Cardiac fibroblast (primary cell): Measurements from ENCODE around the gene ARMC7.
A peak's percentile ranks its signal among the peaks of the same experiment; 100 is the strongest.
"Not testable (repeated sequence)": the region's sequence is repeated elsewhere in the genome, so short reads cannot be mapped to it uniquely, and the experiment has no call there.

Experiments
- DNase-seq, 2 donors: peaks; one replicate each; pipeline versions ENCODE4 v3.0.0 to v3.0.0-alpha.2; 2010; ENCODE audit warnings: low read depth in 2 of 2
- H3K4me3 ChIP-seq, 2 donors: replicated peaks in 1 of 2; 1 replicate in 1 of 2; 2 replicates in 1 of 2; pipeline ENCODE4 v1.5.1; 2011; ENCODE audit warnings: low read depth in 2 of 2, low read length in 2 of 2, mild to moderate bottlenecking in 2 of 2, moderate library complexity in 1 of 2
- CTCF ChIP-seq: IDR thresholded peaks from one replicate; pipeline ENCODE4 v1.5.1; 2011; ENCODE audit warnings: low read depth, mild to moderate bottlenecking, low read length, inconsistent platforms

ARMC7 gene

GRCh38 chr17:75124819-75125162, 15.0 kb downstream of the ARMC7 start:
- DNase-seq = no peak
- H3K4me3 ChIP-seq = no peak overlapping the region
- no peak for TF ChIP-seq CTCF

GRCh38 chr17:75125984-75126383, 16.2 kb downstream of the ARMC7 start:
- no peak overlapping the region for H3K4me3 ChIP-seq
- no peak for TF ChIP-seq CTCF
- no peak for DNase-seq

GRCh38 chr17:75126954-75127353, 17.2 kb downstream of the ARMC7 start:
- no peak overlapping the region for H3K4me3 ChIP-seq
- DNase-seq = no peak
- no peak for TF ChIP-seq CTCF

GRCh38 chr17:75127936-75128335, 18.2 kb downstream of the ARMC7 start:
- H3K4me3 ChIP-seq, DNase-seq: not testable (repeated sequence)

- TF ChIP-seq CTCF = no peak
- no peak for DNase-seq
- H3K4me3 ChIP-seq = no peak overlapping the region
Measured at GRCh38 chr17:75128694-75129505, 19.1 kb downstream of the ARMC7 start.

GRCh38 chr17:75129576-75129975, 19.8 kb downstream of the ARMC7 start:
- no peak overlapping the region for H3K4me3 ChIP-seq
- DNase-seq = no peak
- no peak for TF ChIP-seq CTCF

- no peak for DNase-seq
- peak overlapping the region; percentile 70 to 73 for H3K4me3 ChIP-seq
- no peak for TF ChIP-seq CTCF
Measured at GRCh38 chr17:75130059-75130631, 20.4 kb downstream of the ARMC7 start.
